Gastrocnemius medialis (tissue), 4 donors: ENCODE results near the gene TCF12.

Experiments used
- CTCF ChIP-seq, 5 experiments: fragments of 450-650 bp in 3 of 5; fragments of 200-600 bp in 2 of 5; sonication (generic) in 2 of 5; IDR thresholded peaks in 4 of 5; conservative IDR thresholded peaks in 1 of 5; 1 replicate in 4 of 5; 2 replicates in 1 of 5; pipeline ENCODE4 v1.5.1; 2016 to 2019; ENCODE audit warnings: antibody characterized with exemption in 5 of 5, mild to moderate bottlenecking in 3 of 5, moderate library complexity in 3 of 5
- POLR2A ChIP-seq, 2 donors: fragments of 450-650 bp; IDR thresholded peaks; one replicate each; pipeline ENCODE4 v1.6.1; 2017; ENCODE audit warnings: antibody characterized with exemption in 2 of 2, mild to moderate bottlenecking in 2 of 2, moderate library complexity in 2 of 2

GRCh38 chr15:56919031-56919608 lies 676 bp downstream of the TCF12 start:
- TF ChIP-seq CTCF (IDR thresholded peaks at IDR 0.05 in 4 of 5, conservative IDR thresholded peaks at IDR 0.05 in 1 of 5): no peak
- TF ChIP-seq POLR2A (IDR thresholded peaks at IDR 0.05): peak; percentile 8 to 32
